Muscle of leg (tissue), 11 donors: Measurements from ENCODE around the gene CHIA. TPM values are rescaled to one million over a fixed set of nuclear protein-coding genes. Genes with fewer than 3 reads are reported as not detected.
"Not testable (repeated sequence)": the region's sequence is repeated elsewhere in the genome, so short reads cannot be mapped to it uniquely, and the experiment has no call there.

Source experiments
- DNase-seq: peaks from one replicate; pipeline ENCODE4 v3.0.0; 2013
- H3K27ac ChIP-seq: one replicate; pipeline ENCODE4 v1.5.1; 2013; ENCODE audit warnings: mild to moderate bottlenecking, low read length, control low read depth
- H3K27me3 ChIP-seq: one replicate; pipeline ENCODE4 v1.6.1; 2013; ENCODE audit warnings: low read length; ENCODE audit not compliant: control insufficient read depth, insufficient read depth
- H3K36me3 ChIP-seq: one replicate; pipeline ENCODE4 v1.6.1; 2013; ENCODE audit warnings: low read length; ENCODE audit not compliant: control insufficient read depth, insufficient read depth
- H3K4me1 ChIP-seq: one replicate; pipeline ENCODE4 v1.6.1; 2013; ENCODE audit warnings: low read length; ENCODE audit not compliant: control insufficient read depth, insufficient read depth
- H3K4me3 ChIP-seq: one replicate; pipeline ENCODE4 v1.5.1; 2013; ENCODE audit warnings: low read length, control low read depth
- H3K9me3 ChIP-seq: replicated peaks from 2 replicates; pipeline ENCODE4 v1.6.1; 2013; ENCODE audit warnings: low read depth, low read length; ENCODE audit not compliant: control insufficient read depth
- WGBS: methylation state at CpG from one replicate; pipeline ENCODE4 v1.1.5; 2013; ENCODE audit warnings: missing lambda C conversion rate; ENCODE audit not compliant: insufficient coverage; 5-methylcytosine and 5-hydroxymethylcytosine counted together
- polyA plus RNA-seq, 8 donors: library from polyadenylated mRNA; unstranded; fragments of 120-200 nt; gene quantifications; one replicate each; pipeline versions ENCODE4 v1.2.1 to v1.2.3, GENCODE V29; 2013; ENCODE audit warnings: inconsistent platforms in 1 of 8, low replicate concordance in 1 of 8; ENCODE audit not compliant: insufficient read length in 8 of 8, insufficient read depth in 1 of 8
- total RNA-seq: library from RNA; stranded (reverse); fragments of 120-200 nt; gene quantifications from one replicate; pipeline ENCODE4 v1.2.4, GENCODE V29; 2013

Gene CHIA
- total and polyA plus RNA-seq, 9 donors = not detected

- H3K4me3 ChIP-seq = no peak overlapping the region
- DNase-seq = no peak
- H3K27me3 ChIP-seq = no peaks in the 10 kb centered on the region
- no peaks in the 10 kb centered on the region for H3K9me3 ChIP-seq
- no peaks in the 10 kb centered on the region for H3K36me3 ChIP-seq
- 100% methylated on average over 2 of the region's 3 CpGs for WGBS
- no peak overlapping the region for H3K27ac ChIP-seq
- H3K4me1 ChIP-seq = no peaks in the 10 kb centered on the region
These were observed 68.7 kb downstream of the CHIA start for GRCh38 chr1:111359376-111359775.

GRCh38 chr1:111360257-111360656 lies 69.6 kb downstream of the CHIA start:
- not testable (repeated sequence) for H3K36me3 ChIP-seq, H3K4me1 ChIP-seq, H3K27me3 ChIP-seq, DNase-seq, H3K4me3 ChIP-seq, H3K9me3 ChIP-seq, H3K27ac ChIP-seq
- no CpG with 5 or more reads among the region's 4 CpGs for WGBS

- no peaks in the 10 kb centered on the region for H3K36me3 ChIP-seq
- no peaks in the 10 kb centered on the region for H3K9me3 ChIP-seq
- WGBS = 83% methylated on average over 4 of the region's 9 CpGs
- DNase-seq = no peak
- no peaks in the 10 kb centered on the region for H3K4me1 ChIP-seq
- H3K27ac ChIP-seq = no peak overlapping the region
- peaks cover 2% of the 10 kb centered on the region for H3K27me3 ChIP-seq
- H3K4me3 ChIP-seq = no peak overlapping the region
These were observed 71.1 kb downstream of the CHIA start for GRCh38 chr1:111361761-111362160.

- H3K4me1 ChIP-seq = peaks cover 6% of the 10 kb centered on the region
- H3K27ac ChIP-seq = no peak overlapping the region
- H3K9me3 ChIP-seq = no peaks in the 10 kb centered on the region
- H3K36me3 ChIP-seq = no peaks in the 10 kb centered on the region
- peaks cover 2% of the 10 kb centered on the region for H3K27me3 ChIP-seq
- 62% methylated on average over 3 of the region's 4 CpGs for whole genome bisulfite sequencing
- DNase-seq = no peak
- H3K4me3 ChIP-seq = no peak overlapping the region
These were observed 74.0 kb downstream of the CHIA start for GRCh38 chr1:111364690-111365089.

- Histone ChIP-seq H3K9me3 (no peaks in the 10 kb centered on the region), H3K27me3 (peaks cover 2% of the 10 kb centered on the region), H3K27ac (no peak overlapping the region), H3K36me3 (no peaks in the 10 kb centered on the region), H3K4me1 (peaks cover 7% of the 10 kb centered on the region), H3K4me3 (no peak overlapping the region)
- no peak for DNase-seq
- 79% methylated on average over 1 of the region's 1 CpG for WGBS
These were observed 75.6 kb downstream of the CHIA start for GRCh38 chr1:111366256-111366655.

GRCh38 chr1:111369177-111369576 lies 78.5 kb downstream of the CHIA start:
- Histone ChIP-seq H3K27ac (no peak overlapping the region), H3K27me3 (peaks cover 2% of the 10 kb centered on the region), H3K9me3 (no peaks in the 10 kb centered on the region), H3K4me1 (peaks cover 7% of the 10 kb centered on the region), H3K36me3 (no peaks in the 10 kb centered on the region), H3K4me3 (no peak overlapping the region)
- DNase-seq = peak; percentile 15
- WGBS = 100% methylated on average over 1 of the region's 2 CpGs

GRCh38 chr1:111369645-111370044 lies 79.0 kb downstream of the CHIA start:
- Histone ChIP-seq H3K9me3 (no peaks in the 10 kb centered on the region), H3K4me1 (peaks cover 7% of the 10 kb centered on the region), H3K27ac (no peak overlapping the region), H3K36me3 (no peaks in the 10 kb centered on the region), H3K4me3 (no peak overlapping the region), H3K27me3 (peaks cover 2% of the 10 kb centered on the region)
- 100% methylated on average over 1 of the region's 3 CpGs for WGBS
- no peak for DNase-seq

Other genes starting within 250 kb of the CHIA start
- 31.4 TPM for gene DRAM2, start 150.8 kb upstream of the CHIA start, total RNA-seq
- 10 to 100 TPM; 34.5 to 45.0 (median 39.5) TPM for gene DRAM2, start 150.8 kb upstream of the CHIA start, polyA plus RNA-seq
- 25.5 TPM for gene CEPT1, start 150.6 kb upstream of the CHIA start, total RNA-seq
- 10 to 100 TPM; 17.7 to 26.2 (median 22.8) TPM for gene CEPT1, start 150.6 kb upstream of the CHIA start, polyA plus RNA-seq
- 2.5 TPM for gene DENND2D, start 90.2 kb upstream of the CHIA start, total RNA-seq
- 1 to 10 TPM in 6 of 8 donors, under 1 TPM in 2; 0.94 to 3.2 (median 1.3) TPM for gene DENND2D, start 90.2 kb upstream of the CHIA start, polyA plus RNA-seq
- gene CHI3L2, start 63.1 kb upstream of the CHIA start, total RNA-seq = 0.09 TPM
- under 1 TPM in 5 of 8 donors, not detected in 3; 0.06 to 0.31 (median 0.23) TPM for gene CHI3L2, start 63.1 kb upstream of the CHIA start, polyA plus RNA-seq
- 1.5 TPM for gene OVGP1, start 136.9 kb downstream of the CHIA start, total RNA-seq
- gene OVGP1, start 136.9 kb downstream of the CHIA start, polyA plus RNA-seq = 1 to 10 TPM in 5 of 8 donors, under 1 TPM in 3; 0.79 to 1.8 (median 1.2) TPM
- gene WDR77, start 158.4 kb downstream of the CHIA start, total RNA-seq = 27.5 TPM
- 10 to 100 TPM; 34.4 to 42.9 (median 37.2) TPM for gene WDR77, start 158.4 kb downstream of the CHIA start, polyA plus RNA-seq
- 368 TPM for gene ATP5PB, start 158.6 kb downstream of the CHIA start, total RNA-seq
- gene ATP5PB, start 158.6 kb downstream of the CHIA start, polyA plus RNA-seq = 100 to 1,000 TPM; 274 to 318 (median 288) TPM
- 2.2 TPM for gene C1orf162, start 183.1 kb downstream of the CHIA start, total RNA-seq
- 1 to 10 TPM; 2.6 to 5.5 (median 3.7) TPM for gene C1orf162, start 183.1 kb downstream of the CHIA start, polyA plus RNA-seq
- gene ADORA3, start 212.8 kb downstream of the CHIA start, total RNA-seq = 0.58 TPM
- 1 to 10 TPM in 2 of 8 donors, under 1 TPM in 6; 0.28 to 2.4 (median 0.66) TPM for gene ADORA3, start 212.8 kb downstream of the CHIA start, polyA plus RNA-seq
- 0.22 TPM for gene TMIGD3, start 212.8 kb downstream of the CHIA start, total RNA-seq
- 1 to 10 TPM in 2 of 8 donors, under 1 TPM in 6; 0.56 to 1.1 (median 0.66) TPM for gene TMIGD3, start 212.8 kb downstream of the CHIA start, polyA plus RNA-seq